CD14-positive monocyte (primary cell): Measurements from ENCODE around the gene GPC5. TPM values are rescaled to one million over a fixed set of nuclear protein-coding genes. Genes with fewer than 3 reads are reported as not detected.
"Not testable (repeated sequence)": the region's sequence is repeated elsewhere in the genome, so short reads cannot be mapped to it uniquely, and the experiment has no call there.

Source experiments
- DNase-seq, 3 donors: peaks; one replicate each; pipeline ENCODE4 v3.0.0-alpha.2; 2011 to 2022
- H2AFZ ChIP-seq: 2 replicates; pipeline ENCODE4 v1.6.0; 2012; ENCODE audit warnings: mild to moderate bottlenecking, low read depth, low read length, inconsistent platforms; ENCODE audit not compliant: insufficient read depth, poor library complexity, severe bottlenecking
- H3K27ac ChIP-seq, 2 donors: 1 replicate in 1 of 2; 2 replicates in 1 of 2; pipeline ENCODE4 v1.5.1; 2012 to 2013; ENCODE audit warnings: low read length in 2 of 2, control low read depth in 1 of 2, inconsistent platforms in 1 of 2, low read depth in 1 of 2, mild to moderate bottlenecking in 1 of 2
- H3K27me3 ChIP-seq, 2 donors: one replicate each; pipeline versions ENCODE4 v1.6.0 to v1.6.1; 2011 to 2013; ENCODE audit warnings: low read length in 2 of 2; ENCODE audit not compliant: control insufficient read depth in 2 of 2, insufficient read depth in 2 of 2
- H3K36me3 ChIP-seq, 2 donors: replicated peaks in 1 of 2; 1 replicate in 1 of 2; 2 replicates in 1 of 2; pipeline versions ENCODE4 v1.5.1 to v1.6.1; 2012 to 2013; ENCODE audit warnings: low read length in 2 of 2, control low read depth in 1 of 2, inconsistent platforms in 1 of 2, mild to moderate bottlenecking in 1 of 2; ENCODE audit not compliant: insufficient read depth in 2 of 2, control insufficient read depth in 1 of 2
- H3K4me1 ChIP-seq, 2 donors: 1 replicate in 1 of 2; 2 replicates in 1 of 2; pipeline versions ENCODE4 v1.5.1 to v1.6.1; 2012 to 2013; ENCODE audit warnings: low read length in 2 of 2, control low read depth in 1 of 2, inconsistent platforms in 1 of 2, mild to moderate bottlenecking in 1 of 2, moderate library complexity in 1 of 2; ENCODE audit not compliant: insufficient read depth in 2 of 2, control insufficient read depth in 1 of 2
- H3K4me2 ChIP-seq: replicated peaks from 2 replicates; pipeline ENCODE3; 2012; ENCODE audit warnings: low read length, moderate library complexity, mild to moderate bottlenecking; ENCODE audit not compliant: poor library complexity, severe bottlenecking; ENCODE audit errors: extremely low read depth
- H3K4me3 ChIP-seq, 3 experiments: fragments of 200-600 bp in 1 of 3; sonication (generic) in 1 of 3; replicated peaks in 1 of 3; 1 replicate in 2 of 3; 2 replicates in 1 of 3; pipeline ENCODE4 v1.5.1; 2011 to 2013; ENCODE audit warnings: low read length in 3 of 3, mild to moderate bottlenecking in 3 of 3, control low read depth in 2 of 3, low read depth in 2 of 3, inconsistent platforms in 1 of 3, moderate library complexity in 1 of 3
- H3K79me2 ChIP-seq: 2 replicates; pipeline ENCODE4 v1.6.0; 2012; ENCODE audit warnings: mild to moderate bottlenecking, control low read depth, inconsistent platforms, low read length, moderate library complexity; ENCODE audit not compliant: insufficient read depth
- H3K9ac ChIP-seq: 2 replicates; pipeline ENCODE4 v1.6.0; 2017; ENCODE audit warnings: low read length, mild to moderate bottlenecking; ENCODE audit not compliant: insufficient read depth, poor library complexity, severe bottlenecking
- H3K9me3 ChIP-seq, 2 donors: replicated peaks in 1 of 2; 1 replicate in 1 of 2; 2 replicates in 1 of 2; pipeline versions ENCODE4 v1.5.1 to v1.6.1; 2012 to 2013; ENCODE audit warnings: low read length in 2 of 2, control low read depth in 1 of 2; ENCODE audit not compliant: control insufficient read depth in 1 of 2, insufficient read depth in 1 of 2
- H4K20me1 ChIP-seq: 2 replicates; pipeline ENCODE4 v1.6.0; 2012; ENCODE audit warnings: mild to moderate bottlenecking, low read length, control low read depth, moderate library complexity; ENCODE audit not compliant: insufficient read depth
- H3K27ac Mint-ChIP-seq, 7 donors: one replicate each; pipeline ENCODE4 v1.8.0; 2020; ENCODE audit warnings: mild to moderate bottlenecking in 7 of 7, mixed read lengths in 7 of 7, moderate library complexity in 6 of 7, inconsistent platforms in 2 of 7
- H3K27me3 Mint-ChIP-seq, 3 donors: one replicate each; pipeline ENCODE4 v1.8.0; 2021 to 2022; ENCODE audit warnings: low read depth in 3 of 3, mild to moderate bottlenecking in 3 of 3, mixed read lengths in 3 of 3, moderate library complexity in 3 of 3, inconsistent platforms in 1 of 3
- H3K36me3 Mint-ChIP-seq, 2 donors: one replicate each; pipeline ENCODE4 v1.8.0; 2020; ENCODE audit warnings: mixed read lengths in 2 of 2, inconsistent platforms in 1 of 2, mild to moderate bottlenecking in 1 of 2
- H3K4me1 Mint-ChIP-seq: one replicate; pipeline ENCODE4 v1.8.0; 2020; ENCODE audit warnings: mild to moderate bottlenecking, mixed read lengths
- H3K4me3 Mint-ChIP-seq, 2 donors: one replicate each; pipeline ENCODE4 v1.8.0; 2020; ENCODE audit warnings: mild to moderate bottlenecking in 2 of 2, mixed read lengths in 2 of 2, moderate library complexity in 1 of 2
- H3K9me3 Mint-ChIP-seq, 7 donors: one replicate each; pipeline ENCODE4 v1.8.0; 2020 to 2022; ENCODE audit warnings: mixed read lengths in 7 of 7, mild to moderate bottlenecking in 6 of 7, moderate library complexity in 6 of 7, inconsistent platforms in 2 of 7
- WGBS: methylation state at CpG from one replicate; pipeline ENCODE4 v1.1.5; 2013; ENCODE audit warnings: missing lambda C conversion rate; ENCODE audit not compliant: insufficient coverage; 5-methylcytosine and 5-hydroxymethylcytosine counted together
- intact Hi-C, 2 donors: fragments of 100-400 bp; cut with micrococcal nuclease; formaldehyde crosslinking; loops; one replicate each; pipeline versions ENCODE4 v1.15.0 to v1.15.1; 2023
- polyA plus RNA-seq, 3 donors: library from polyadenylated mRNA; depleted of rRNA in 1 of 3; unstranded in 2 of 3; stranded (reverse) in 1 of 3; fragments of 300-500 nt in 2 of 3; fragments of >200 nt in 1 of 3; fragmentation: Illumina TruSeq in 2 of 3; gene quantifications; 1 replicate in 2 of 3; 2 replicates in 1 of 3; pipeline ENCODE4 v1.2.3, GENCODE V29; 2012 to 2021
- TF ChIP-seq, protein P1 (sequence below): fragments of 200-600 bp; IDR thresholded peaks from one replicate; pipeline ENCODE4 v1.8.0; 2022; ENCODE audit warnings: antibody characterized with exemption, mild to moderate bottlenecking

Gene GPC5
- polyA plus RNA-seq, 3 donors: not detected

GRCh38 chr13:91896547-91896946, 498.1 kb downstream of the GPC5 start:
- Histone ChIP-seq H3K79me2 (no peaks in the 10 kb centered on the region), H3K4me3 (no peak overlapping the region), H3K36me3 (no peaks in the 10 kb centered on the region), H2AFZ (no peak overlapping the region), H3K9me3 (peaks cover 0 to 6% of the 10 kb centered on the region in 2 donors), H3K27me3 (no peaks in the 10 kb centered on the region), H3K4me1 (no peaks in the 10 kb centered on the region), H4K20me1 (no peaks in the 10 kb centered on the region), H3K4me2 (no peak overlapping the region), H3K27ac (no peak overlapping the region), H3K9ac (no peak overlapping the region)
- 100% methylated on average over 1 of the region's 5 CpGs for WGBS
- Mint-ChIP-seq H3K9me3 (peaks cover 0 to 4% (median 0%) of the 10 kb centered on the region in 7 donors), H3K36me3 (no peaks in the 10 kb centered on the region), H3K27ac (no peak overlapping the region), H3K4me3 (no peak overlapping the region), H3K27me3 (no peaks in the 10 kb centered on the region), H3K4me1 (no peaks in the 10 kb centered on the region)
- TF ChIP-seq, protein P1, sequence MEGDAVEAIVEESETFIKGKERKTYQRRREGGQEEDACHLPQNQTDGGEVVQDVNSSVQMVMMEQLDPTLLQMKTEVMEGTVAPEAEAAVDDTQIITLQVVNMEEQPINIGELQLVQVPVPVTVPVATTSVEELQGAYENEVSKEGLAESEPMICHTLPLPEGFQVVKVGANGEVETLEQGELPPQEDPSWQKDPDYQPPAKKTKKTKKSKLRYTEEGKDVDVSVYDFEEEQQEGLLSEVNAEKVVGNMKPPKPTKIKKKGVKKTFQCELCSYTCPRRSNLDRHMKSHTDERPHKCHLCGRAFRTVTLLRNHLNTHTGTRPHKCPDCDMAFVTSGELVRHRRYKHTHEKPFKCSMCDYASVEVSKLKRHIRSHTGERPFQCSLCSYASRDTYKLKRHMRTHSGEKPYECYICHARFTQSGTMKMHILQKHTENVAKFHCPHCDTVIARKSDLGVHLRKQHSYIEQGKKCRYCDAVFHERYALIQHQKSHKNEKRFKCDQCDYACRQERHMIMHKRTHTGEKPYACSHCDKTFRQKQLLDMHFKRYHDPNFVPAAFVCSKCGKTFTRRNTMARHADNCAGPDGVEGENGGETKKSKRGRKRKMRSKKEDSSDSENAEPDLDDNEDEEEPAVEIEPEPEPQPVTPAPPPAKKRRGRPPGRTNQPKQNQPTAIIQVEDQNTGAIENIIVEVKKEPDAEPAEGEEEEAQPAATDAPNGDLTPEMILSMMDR: no peak
- no peak for DNase-seq
- intact Hi-C loops: no loop called here

DNA sequence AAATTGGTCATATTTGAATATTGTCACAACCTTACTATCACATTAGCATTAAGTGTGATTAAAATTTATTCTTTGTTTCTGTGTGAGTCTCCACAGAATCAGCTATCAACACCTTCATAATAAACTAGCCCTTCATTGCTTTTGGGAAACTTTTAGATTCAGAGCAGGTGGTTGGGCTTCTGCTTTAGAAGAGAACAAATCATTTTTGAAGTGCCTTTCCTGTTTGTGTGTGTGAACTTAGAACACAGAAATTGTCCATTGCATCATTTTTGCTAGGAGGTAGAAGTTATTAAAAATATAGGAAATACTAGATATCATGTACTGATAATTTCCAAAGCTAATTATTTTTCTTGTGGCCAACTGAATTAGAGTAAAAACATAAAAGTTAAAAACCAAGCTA, 500.6 kb downstream of the GPC5 start:
- H3K4me1 Mint-ChIP-seq, H3K79me2 ChIP-seq, DNase-seq, H3K4me1 ChIP-seq, H4K20me1 ChIP-seq, intact Hi-C loops, H3K27ac ChIP-seq, H3K9me3 Mint-ChIP-seq, H3K4me2 ChIP-seq, H3K27ac Mint-ChIP-seq, H2AFZ ChIP-seq, H3K4me3 ChIP-seq, H3K9ac ChIP-seq, H3K27me3 Mint-ChIP-seq, H3K4me3 Mint-ChIP-seq, H3K27me3 ChIP-seq, H3K9me3 ChIP-seq, H3K36me3 ChIP-seq, H3K36me3 Mint-ChIP-seq: not testable (repeated sequence)
